Measurements from ENCODE around the gene ULK4.

DNA sequence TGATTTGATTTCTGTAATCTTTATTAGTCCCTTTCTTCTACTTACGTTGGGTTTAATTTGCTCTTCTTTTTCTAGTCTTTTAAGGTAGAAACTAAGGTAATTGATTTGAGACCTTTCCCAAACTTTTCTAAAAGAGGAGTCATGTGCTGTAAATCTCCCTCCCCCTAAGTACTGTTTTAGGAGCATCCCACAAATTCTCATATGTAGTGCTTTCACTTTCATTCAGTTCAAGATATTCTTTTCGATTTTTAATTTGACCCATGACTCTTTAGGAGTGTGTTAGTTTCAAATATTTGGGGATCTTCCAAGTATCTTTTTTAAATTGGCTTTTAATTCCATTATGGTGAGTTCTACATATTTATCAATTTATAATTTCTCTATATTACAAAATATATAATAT, 520.8 kb downstream of the ULK4 start:
- TF ChIP-seq POLR2AphosphoS5 (IDR thresholded peaks at IDR 0.05) = no peak
- TF ChIP-seq CTCF (IDR thresholded peaks at IDR 0.05 in 8 of 11, conservative IDR thresholded peaks at IDR 0.05 in 3 of 11) = no peak

Data from spleen (tissue), 7 donors.